Measurements from ENCODE around the gene C3orf20. TPM values are rescaled to one million over a fixed set of nuclear protein-coding genes. Genes with fewer than 3 reads are reported as not detected.
A peak's percentile ranks its signal among the peaks of the same experiment; 100 is the strongest.

Gene C3orf20
- total and polyA plus RNA-seq, 11 donors, result 0.21 to 0.31 TPM; not detected in 9

- intact Hi-C loops (cut with DNase I), result no loop called here
- ATAC-seq, result no peak
- WGBS, 4 donors, result 87 to 93% (median 90%) methylated on average over 3 of the region's 3 CpGs
- Histone ChIP-seq H3K4me3 (no peak overlapping the region), H3K27me3 (no peaks in the 10 kb centered on the region), H3K4me1 (no peaks in the 10 kb centered on the region), H3K9me3 (no peaks in the 10 kb centered on the region), H3K27ac (no peak overlapping the region), H3K36me3 (peaks cover 0 to 100% (median 100%) of the 10 kb centered on the region in 9 donors)
- DNase-seq, result no peak
- TF ChIP-seq POLR2A (IDR thresholded peaks at IDR 0.05) (no peak), CTCF (IDR thresholded peaks at IDR 0.05) (no peak)
These were observed 10.8 kb upstream of the C3orf20 start for GRCh38 chr3:14664170-14664569.

GRCh38 chr3:14672588-14672987 is 2.4 kb upstream of the C3orf20 start:
- Histone ChIP-seq H3K4me1 (no peaks in the 10 kb centered on the region), H3K27me3 (no peaks in the 10 kb centered on the region), H3K36me3 (peaks cover 0 to 65% (median 54%) of the 10 kb centered on the region in 9 donors), H3K4me3 (no peak overlapping the region), H3K27ac (no peak overlapping the region), H3K9me3 (no peaks in the 10 kb centered on the region)
- no peak for TF ChIP-seq CTCF (IDR thresholded peaks at IDR 0.05)
- no peak for TF ChIP-seq POLR2A (IDR thresholded peaks at IDR 0.05)
- DNase-seq (no peak), ATAC-seq (no peak)
- intact Hi-C loops (cut with DNase I), result loop anchor here in 7 of 10 donors (2.0 to 5.0 kb wide), 6 partner anchors 105 to 250 kb away; no protein-coding TSS in a partner anchor
- 87 to 88% (median 88%) methylated on average over 4 of the region's 4 CpGs for WGBS, 4 donors

- Histone ChIP-seq H3K27ac (no peak overlapping the region), H3K9me3 (peaks cover 0 to 9% (median 0%) of the 10 kb centered on the region in 12 donors), H3K4me1 (no peaks in the 10 kb centered on the region), H3K36me3 (peaks cover 0 to 22% (median 11%) of the 10 kb centered on the region in 9 donors), H3K27me3 (no peaks in the 10 kb centered on the region), H3K4me3 (no peak overlapping the region)
- ATAC-seq (no peak), DNase-seq (no peak)
- 67 to 79% (median 75%) methylated on average over 4 of the region's 4 CpGs for WGBS, 4 donors
- intact Hi-C loops (cut with DNase I), result loop anchor here in 2 of 10 donors (2.0 to 5.0 kb wide), 3 partner anchors 100 to 245 kb away; no protein-coding TSS in a partner anchor
- TF ChIP-seq POLR2A (IDR thresholded peaks at IDR 0.05) (no peak), CTCF (IDR thresholded peaks at IDR 0.05) (no peak)
These were observed 1.9 kb downstream of the C3orf20 start for GRCh38 chr3:14676881-14677280.

- Histone ChIP-seq H3K4me1 (no peaks in the 10 kb centered on the region), H3K4me3 (no peak overlapping the region), H3K27me3 (no peaks in the 10 kb centered on the region), H3K9me3 (peaks cover 0 to 9% (median 0%) of the 10 kb centered on the region in 12 donors), H3K36me3 (peaks cover 0 to 11% (median 0%) of the 10 kb centered on the region in 9 donors), H3K27ac (no peak overlapping the region)
- ATAC-seq (peak in 1 of 4 donors; percentile 13), DNase-seq (no peak)
- intact Hi-C loops (cut with DNase I), result loop anchor here in 2 of 10 donors (5.0 kb wide), 2 partner anchors 99 to 244 kb away; no protein-coding TSS in a partner anchor
- peak in 2 of 12 donors; percentile 15 to 17 for TF ChIP-seq CTCF (IDR thresholded peaks at IDR 0.05)
- no peak for TF ChIP-seq POLR2A (IDR thresholded peaks at IDR 0.05)
- 65 to 73% (median 68%) methylated on average over 7 of the region's 7 CpGs for WGBS, 4 donors
These were observed 3.1 kb downstream of the C3orf20 start for GRCh38 chr3:14678015-14678503.

Data from heart left ventricle (tissue), 16 donors.